Pons (tissue), 1 donor: ENCODE data around the gene IFNGR1.
"Not testable (repeated sequence)": the region's sequence is repeated elsewhere in the genome, so short reads cannot be mapped to it uniquely, and the experiment has no call there.

Source experiments
- DNase-seq: peaks from one replicate; pipeline ENCODE4 v3.0.0-alpha.2; 2016; ENCODE audit warnings: low spot score

Gene IFNGR1

DNA sequence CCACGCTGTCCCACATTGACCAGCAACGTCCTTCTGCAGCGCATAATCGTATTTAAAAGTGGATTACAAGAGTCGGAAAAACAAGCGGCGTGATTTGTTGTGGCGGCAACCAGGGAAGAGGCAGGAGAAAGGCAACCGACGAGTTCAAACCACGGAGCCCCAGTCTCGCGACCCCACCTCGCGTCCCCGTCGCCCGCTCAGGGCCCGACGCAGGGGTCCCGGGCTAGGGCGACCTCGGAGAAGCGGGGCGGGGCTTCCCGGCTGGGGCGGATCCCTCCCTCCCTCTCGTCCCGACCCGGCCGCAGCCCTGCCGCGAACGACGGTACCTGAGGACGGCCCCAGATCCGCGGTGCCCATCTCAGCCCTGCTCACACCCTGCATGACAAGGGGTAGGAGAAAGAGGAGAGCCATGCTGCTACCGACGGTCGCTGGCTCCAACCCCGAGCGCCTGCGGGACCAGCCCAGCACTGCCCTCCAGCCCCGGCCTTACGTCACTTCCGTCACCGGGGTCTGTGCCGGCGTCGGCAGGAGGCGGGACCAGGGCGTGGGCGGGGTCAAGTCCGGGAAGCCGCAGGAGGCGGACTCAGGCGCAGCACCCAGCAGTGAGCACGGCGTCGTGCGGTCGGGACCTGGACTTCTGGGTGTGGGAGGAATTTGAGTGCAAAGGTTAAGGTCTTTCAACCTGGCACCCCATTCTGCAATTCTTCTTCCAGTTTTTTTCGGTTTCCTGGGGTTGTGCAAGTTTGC, at the start of gene IFNGR1:
IFNGR1 (minus strand) TSS at position 469 of the 747 bp plus-strand sequence; CDS start at position 411, 58 bp downstream.
- DNase-seq, result peak; percentile 93

- DNase-seq, result no peak
Measured at GRCh38 chr6:137268911-137269310, 49.7 kb upstream of the IFNGR1 start.

- no peak for DNase-seq
Measured at GRCh38 chr6:137266309-137266586, 47.1 kb upstream of the IFNGR1 start.

DNA sequence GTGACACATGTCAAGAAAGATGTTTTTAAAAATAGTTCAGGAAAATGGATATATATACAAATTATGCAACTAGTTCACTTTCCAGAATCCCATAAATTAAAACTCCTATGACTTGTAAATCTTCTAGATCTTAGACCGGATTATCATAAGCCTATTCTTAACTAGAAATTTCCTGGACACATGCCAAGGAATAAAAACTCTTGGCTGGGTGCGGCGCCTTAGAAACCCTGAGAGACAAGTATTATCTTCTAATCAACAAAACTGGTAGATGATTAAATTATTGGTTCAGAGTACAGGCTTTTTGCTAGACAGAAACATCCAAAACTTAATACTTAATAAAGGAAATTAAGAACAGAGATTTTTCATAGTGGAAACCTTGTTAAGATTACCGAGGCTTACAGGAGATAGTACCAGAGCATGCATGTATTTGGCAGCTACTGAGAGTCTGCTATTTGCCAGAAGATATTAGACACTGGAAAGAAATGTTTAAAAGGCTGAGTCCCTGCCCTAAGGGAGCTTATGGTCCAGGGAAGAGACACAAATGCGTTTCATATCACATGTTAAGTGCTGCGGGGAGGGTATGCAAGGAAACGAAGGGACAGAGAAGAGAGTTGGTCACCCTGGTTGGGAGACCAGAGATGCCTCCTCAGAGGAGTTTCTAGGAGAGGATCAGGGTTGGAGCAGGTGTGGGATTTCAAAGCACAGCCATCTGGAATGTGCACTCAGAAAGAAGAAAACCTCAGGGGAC, 46.5 kb upstream of the IFNGR1 start:
- DNase-seq, result no peak

GRCh38 chr6:137264311-137265075, 45.3 kb upstream of the IFNGR1 start:
- no peak for DNase-seq

GRCh38 chr6:137261761-137262160, 42.6 kb upstream of the IFNGR1 start:
- no peak for DNase-seq

- DNase-seq, result no peak
Measured at GRCh38 chr6:137261361-137261760, 42.2 kb upstream of the IFNGR1 start.

DNA sequence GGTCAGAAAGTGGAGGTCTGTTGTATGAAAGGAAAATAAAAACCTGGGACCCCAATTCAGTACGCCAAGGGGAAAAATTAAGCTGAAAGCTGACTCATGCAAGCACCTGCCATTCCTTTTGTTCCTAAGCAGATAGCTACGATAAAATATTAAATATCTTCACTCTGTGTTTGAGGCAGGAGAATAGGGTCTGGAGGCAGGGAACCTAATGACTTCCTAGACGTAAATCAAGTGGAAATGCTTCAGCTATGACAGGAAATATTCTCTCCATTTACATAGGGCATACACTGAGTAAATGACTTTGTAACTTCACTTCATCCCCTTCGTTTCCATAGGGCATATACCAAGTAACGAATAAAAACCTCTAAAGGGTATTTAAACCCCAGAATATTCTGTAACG, 41.0 kb upstream of the IFNGR1 start:
- DNase-seq, result no peak

DNA sequence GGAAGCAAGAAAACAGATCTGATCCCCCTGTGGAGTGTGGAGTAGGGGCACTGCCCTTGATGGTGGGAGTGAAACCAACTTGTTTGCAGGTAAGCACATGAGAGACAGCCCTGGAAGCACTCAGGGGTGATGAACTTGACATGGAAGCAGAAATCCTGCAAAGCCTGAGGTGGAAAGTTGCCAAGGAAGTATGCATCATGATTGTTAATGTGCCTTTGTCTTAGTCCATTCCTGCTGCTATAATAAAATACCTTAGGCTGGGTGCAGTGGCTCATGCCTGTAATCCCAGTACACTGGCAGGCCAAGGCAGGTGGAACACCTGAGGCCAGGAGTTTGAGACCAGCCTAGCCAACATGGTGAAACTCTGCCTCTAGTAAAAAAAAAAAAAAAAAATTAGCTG, 40.2 kb upstream of the IFNGR1 start:
- DNase-seq, result no peak

- no peak for DNase-seq
Measured at GRCh38 chr6:137258170-137258569, 39.0 kb upstream of the IFNGR1 start.

DNA sequence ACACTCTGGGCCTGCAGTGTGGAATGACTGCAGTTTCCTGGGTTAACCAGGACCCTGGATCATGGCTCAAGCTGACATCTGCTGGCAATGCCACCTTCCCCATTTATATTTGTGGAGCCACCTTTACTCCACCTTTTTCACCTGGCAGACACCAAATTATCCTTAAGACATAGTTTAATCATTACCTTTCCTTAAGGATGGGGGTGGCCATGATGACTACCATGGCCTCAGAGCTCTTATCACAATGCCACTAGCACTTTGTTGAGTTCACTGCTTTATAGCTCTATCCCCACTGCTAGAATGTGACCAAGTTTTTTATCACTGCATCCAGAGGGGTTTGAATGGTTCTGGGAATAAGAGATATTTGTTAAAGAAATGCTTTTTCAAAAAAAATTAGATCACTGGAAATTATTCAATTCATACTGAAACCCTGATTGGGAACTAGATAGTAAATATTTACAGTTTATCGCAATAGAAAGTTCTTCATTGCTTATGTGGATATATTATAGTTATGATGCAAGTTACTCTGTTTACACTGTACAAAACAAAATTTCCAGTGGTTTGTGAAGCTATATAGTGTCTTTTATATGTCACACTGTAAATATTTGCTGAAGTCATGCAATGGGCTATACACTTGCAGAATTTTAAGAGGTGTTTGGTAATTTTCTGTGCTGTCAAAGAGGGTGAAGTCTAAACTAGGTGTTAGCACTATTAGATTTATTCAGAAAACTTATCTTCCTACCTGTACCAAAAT, 37.3 kb upstream of the IFNGR1 start:
- no peak for DNase-seq

DNA sequence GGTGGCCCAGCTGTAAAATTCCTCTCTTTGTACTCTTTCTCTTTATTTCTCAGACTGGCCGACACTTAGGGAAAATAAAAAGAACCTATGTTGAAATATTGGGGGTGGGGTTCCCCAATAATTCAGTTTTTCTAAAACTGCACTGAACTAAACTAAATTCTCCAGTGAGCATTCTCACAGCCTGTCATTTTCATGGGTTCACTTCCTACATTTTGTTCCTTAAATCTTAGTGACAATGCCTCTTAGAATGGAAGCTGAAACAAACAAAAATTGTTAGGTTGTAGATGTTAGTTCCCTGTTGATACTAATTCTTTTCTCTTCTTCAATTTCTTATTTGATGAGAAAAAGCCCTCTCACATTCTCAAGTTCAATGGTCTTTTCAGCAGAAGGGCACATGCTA, 35.8 kb upstream of the IFNGR1 start:
- peak; percentile 25 for DNase-seq

DNA sequence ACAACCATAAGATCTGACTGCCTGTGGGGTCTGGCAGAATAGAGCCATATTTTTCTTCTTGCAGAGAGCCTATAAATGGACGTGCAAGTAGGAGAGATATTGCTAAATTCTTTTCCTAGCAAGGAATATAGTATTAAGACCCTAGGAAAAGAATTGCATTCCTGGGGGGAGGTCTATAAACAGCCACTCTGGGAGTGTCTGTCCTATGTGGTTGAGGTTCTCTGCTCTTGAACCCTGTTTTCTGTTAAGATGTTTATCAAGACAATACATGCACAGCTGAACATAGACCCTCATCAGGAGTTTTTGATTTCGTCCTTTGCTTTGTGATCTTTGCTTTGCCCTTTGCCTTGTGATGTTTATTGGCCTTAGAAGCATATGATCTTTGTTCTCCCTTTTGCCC, 35.2 kb upstream of the IFNGR1 start:
- DNase-seq, result not testable (repeated sequence)

DNA sequence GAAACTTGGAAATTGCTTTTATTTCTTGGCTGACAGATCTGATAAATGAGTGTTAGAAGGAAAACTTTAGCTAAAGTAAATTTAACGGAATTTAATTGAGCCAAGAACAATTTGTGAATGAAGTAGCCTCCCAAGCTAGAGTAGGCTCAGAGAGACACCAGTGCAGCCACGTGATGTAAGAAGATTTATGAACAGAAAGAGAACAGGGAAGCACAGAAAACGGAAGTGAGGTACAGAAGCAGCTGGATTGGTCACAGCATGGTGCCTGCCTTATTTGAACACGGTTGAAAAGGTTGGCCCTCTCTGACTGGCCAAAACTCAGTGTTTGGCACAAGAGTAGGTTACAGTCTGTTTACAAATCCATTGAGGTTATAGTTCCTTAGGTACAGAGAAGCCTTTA, 29.5 kb upstream of the IFNGR1 start:
- DNase-seq, result peak; percentile 60

DNA sequence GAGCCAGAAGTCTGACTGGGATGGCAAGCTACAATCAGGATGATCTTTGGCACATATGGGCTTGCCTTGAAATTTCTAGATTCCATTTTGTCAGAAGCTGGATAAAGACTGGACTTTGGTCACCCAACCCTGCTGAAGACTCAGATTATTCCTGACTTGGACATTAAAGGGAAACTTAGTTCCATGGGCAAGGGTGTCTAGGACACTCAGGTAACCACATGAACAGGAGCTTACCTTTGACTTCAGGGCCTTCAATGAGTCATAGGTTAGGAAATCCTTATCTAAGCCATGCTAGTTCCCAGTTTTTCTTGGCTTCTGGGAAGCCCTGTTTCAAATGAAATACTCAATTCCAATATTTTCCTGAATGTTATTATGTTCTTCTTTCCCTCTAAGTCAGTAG, 28.5 kb upstream of the IFNGR1 start:
- no peak for DNase-seq

DNA sequence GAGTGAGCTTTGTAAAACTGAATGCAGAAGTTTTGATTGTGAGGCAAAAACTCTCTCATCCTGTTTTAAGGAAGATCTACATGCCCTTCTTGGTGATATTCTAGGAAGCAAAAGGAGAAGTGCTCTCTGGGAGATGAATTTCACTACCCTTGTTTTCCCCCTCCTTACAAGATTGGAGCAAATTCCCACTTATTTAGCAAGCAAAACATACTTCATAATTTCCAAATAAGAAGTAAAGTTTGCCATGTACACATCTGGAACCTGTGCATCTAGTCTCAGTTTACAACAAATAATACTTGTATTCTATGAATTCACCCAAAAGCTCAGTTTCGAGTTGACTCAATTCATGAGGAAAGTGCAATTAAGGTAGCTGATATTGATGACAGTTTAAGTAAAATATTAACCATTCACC, 27.6 kb upstream of the IFNGR1 start:
- peak; percentile 66 for DNase-seq

DNA sequence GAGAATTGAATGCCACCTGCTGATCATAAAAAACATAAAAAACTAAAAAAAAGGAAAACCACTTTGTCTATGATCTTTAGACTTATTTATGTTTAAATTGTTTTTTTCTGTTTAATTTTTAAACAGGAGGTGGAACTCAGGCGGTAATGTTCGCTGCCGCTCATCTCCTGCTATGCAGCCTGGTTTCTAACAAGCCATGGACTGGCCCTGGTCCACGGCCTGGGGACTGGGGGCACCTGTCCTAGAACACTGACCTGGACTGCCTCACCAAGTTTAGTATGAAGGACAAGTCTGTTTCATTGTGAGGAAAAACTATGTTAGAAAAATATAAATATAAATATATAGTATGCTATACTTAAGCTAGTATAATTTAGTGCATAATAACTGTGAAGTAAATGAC, 27.0 kb upstream of the IFNGR1 start:
- DNase-seq, result no peak

DNA sequence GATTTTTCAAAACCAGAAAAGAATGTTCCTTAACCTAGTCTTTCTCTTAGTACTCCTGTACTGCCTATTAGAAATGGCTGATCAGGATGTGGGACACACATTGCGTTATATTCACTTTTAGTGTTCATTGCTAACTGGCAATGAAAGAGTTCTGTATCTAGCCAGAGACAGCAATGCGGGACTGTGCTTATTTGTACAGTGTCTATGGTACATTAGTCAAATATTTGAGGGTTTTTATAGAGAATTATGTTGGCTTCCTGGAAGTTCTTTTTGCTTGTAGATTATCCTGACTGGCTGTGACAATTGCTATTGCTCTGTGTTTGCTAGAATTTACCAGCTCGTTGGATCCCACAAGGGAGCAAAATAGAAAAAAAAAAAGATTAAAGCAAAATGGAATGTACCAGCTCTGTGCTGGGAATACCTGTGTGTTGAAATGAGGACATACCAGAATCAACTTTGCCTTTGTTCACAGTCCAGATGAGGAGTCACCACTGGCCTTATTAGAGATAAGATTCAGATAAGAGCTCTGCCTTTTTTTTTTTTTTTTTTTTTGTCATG, 22.4 kb upstream of the IFNGR1 start:
- DNase-seq, result no peak

GRCh38 chr6:137240168-137240567, 21.0 kb upstream of the IFNGR1 start:
- DNase-seq, result peak; percentile 69

DNA sequence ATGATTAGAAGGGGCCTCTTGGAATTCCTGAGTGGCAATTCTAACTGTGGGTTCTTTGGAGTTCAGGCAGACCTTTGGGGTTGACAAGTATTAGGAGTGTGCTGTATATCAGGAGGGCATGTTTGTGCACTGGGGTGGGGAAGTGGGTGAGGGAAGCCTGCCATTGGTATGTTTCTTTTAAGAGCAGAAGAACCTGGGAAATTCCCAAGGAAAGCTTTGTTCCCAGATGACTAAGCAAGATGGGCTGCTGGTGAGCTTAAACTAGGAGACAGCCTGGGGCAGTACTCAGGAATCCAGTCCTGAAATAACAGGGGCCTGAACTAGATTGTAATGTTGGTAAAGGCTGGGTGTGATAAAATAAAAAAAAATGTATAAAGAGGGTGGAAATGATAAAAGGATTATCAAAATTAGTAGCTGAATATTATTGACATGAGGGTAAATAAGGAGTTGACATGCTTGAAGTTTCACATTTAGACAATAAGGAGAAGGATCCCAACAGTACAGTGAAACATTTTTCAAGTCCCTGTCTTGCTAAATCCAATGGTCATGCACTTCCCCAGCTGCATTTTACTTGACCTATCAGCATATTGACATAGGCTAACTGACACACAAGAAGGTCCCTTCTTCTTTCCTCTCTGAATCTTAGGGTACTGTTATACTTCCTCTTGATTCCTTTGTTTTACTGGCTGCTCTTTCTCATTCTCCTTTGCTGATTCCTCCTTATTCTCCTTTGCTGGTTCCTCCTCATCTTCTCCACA, 18.4 kb upstream of the IFNGR1 start:
- no peak for DNase-seq
